NOMO-1 treated with dmso at 0.1 percent for 144 hours (cell line): Measurements from ENCODE around the gene ZBTB7A.

ENCODE experiments used
- DNase-seq: peaks from one replicate; lab custom pipeline; 2025; ENCODE audit not compliant: unreplicated experiment; lab: John Stamatoyannopoulos, UW

Gene ZBTB7A

DNA sequence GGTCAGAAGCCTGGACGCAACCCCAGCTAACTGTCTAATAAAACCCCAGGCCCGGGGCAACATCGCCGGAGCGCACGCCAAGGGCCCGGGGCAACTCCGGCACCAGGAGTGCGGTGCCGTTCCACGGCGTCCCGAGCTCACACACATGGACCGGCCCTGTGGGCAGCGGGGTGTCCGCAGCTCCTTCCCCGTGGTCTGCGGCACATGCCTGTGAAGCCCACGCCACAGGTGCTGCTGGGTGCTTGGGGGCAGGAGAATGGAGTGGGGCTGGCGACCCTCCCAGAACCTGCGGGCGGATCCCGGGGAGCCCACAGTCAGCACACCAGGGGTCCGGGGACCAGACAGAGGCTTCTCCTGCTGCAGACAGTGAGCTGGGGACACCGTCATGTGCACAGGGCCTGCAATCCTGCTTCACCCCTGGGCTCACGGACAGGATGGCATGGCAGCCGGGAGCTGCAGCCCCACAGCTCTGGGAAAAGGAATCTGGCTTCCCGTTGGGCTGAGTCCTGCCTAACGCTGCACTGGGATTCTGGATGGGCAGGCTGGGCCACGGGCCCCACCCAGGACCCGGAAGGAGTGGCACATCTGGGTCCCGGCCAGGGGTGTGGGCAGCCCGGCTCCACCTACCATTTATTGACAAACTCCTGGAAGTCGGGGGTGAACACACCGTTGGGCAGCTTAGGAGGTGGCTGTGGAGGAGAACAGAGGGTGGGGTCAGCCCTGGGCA lies 28.2 kb upstream of the ZBTB7A start:
- DNase-seq, result no peak

DNA sequence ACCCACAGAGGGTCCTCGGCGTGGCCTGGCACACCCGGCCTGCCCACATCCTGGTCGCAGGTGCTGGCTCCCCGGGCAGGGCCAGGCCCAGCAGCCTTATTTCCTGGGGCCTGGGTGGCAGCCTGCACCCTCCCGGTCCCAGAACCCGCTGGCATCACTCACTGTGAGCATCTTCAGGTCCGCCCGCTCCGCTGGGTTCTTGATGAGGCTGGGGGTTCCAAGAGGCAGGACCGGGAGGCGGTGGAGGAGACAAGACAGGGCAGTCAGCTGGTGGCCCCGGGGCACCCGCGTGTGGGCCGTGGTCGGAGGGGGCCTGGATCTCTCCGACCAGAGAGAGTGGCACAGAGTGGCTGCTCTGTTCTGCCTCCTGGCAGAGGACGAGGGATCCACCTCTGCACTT lies 27.6 kb upstream of the ZBTB7A start:
- DNase-seq, result no peak

DNA sequence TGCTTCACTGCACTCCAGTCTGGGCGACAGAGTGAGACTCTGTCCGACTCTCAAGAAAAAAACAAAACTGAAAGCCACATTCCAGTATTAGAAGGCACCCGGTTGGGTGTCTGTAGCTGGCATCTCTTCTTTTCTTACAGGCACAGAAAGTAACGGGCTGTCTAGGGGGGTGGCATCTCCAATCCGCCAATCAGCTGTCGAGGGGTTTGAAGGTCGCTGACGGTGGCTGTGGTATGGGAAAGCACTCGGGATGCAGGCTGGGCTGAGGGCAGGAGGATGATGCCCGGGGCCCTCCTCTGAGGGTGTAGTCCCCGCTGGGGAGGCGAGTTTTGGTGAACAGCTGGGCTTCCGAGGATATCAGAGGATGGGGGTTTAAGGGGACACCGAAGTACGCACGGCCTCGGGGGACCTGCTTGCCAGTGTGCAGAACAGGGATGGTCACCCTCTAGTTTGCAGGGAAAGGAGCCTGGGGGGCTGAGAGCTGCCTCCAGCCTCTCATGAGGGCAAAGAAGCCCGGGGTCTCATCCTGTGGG lies 27.0 kb upstream of the ZBTB7A start:
- DNase-seq, result no peak

DNA sequence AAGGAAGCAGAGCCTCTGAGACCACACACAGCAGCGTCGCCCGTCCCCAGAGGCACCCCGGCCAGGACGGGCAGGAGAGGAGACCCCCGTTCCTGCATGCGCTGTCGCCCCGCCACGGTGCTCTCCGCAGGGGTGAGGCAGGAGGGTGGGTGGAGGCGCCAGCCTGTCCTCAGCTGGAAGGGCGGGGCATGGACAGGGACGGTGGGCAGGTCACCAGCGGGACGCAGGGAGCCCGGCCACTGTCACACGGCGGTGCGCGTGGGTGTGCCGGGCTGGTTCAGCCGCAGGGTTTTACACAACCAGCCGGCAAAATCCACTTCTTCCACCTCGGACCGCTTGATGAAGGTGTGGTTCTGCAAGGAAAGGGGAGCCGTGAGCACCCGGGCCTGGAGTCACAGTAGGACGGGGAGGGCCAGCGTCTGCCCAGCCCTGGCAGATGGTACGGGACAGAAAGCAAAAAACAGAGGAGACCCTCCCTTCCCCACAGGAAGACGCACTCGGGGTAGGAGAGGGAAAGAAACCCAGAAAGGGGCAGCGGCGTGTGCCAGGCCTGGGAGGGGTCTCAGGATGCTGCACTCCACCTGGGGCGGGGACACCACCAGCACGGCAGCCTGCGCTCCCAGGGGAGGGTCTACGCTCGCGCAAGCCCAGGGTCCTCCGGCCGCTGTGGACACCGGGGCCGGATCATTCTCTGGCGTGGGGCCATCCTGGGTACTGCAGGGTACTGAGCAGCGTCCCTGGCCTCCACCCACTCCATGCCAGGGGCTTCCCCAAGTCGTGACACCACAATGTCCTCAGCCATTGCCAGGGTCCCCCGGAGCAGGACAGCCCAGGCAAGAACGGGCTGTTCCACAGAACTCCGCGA lies 23.9 kb upstream of the ZBTB7A start:
- DNase-seq, result no peak

DNA sequence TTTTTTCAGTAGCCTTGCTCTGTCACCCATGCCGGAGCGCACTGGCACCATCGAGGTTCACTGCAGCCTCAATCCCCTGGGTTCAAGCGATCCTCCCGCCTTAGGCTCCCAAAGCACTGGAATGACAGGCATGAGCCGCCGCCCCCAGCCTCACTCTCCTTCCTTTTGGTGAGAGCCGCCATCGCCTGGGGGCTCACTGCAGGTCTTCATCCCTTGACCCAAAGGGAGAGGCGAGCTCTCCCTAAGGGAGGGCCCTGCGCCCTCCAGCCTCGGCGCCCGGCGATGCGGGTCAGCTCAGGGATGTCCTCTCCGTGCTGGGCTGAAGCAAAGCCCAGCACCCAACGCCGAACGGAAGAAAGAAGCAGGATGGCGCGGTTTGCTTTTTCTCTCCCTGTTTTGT lies 23.2 kb upstream of the ZBTB7A start:
- no peak for DNase-seq

DNA sequence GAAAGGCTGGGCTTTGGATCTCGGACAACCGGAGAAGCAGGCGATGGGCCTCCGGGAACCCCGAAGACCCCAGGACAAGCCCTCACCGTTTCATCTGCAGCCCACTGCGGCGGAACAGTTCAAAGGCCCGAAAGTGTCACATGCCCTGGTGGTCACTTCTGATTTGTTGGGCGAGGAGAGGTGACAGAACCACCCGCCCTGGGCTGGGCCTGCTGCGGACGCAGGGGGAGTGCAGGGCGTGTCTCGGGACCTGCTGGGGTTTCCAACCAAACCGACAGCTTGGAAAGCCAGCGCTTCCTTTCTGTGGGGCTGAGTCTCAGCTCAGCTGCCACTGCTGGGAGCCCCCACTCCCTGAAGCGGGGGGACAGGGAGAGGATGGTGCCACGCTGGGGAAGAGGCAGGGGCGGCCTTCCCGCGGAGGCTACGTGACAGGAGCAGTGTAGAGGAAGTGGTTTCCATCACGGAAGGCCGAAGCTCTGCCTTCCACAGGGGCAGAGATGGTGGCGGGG lies 22.8 kb upstream of the ZBTB7A start:
- no peak for DNase-seq

DNA sequence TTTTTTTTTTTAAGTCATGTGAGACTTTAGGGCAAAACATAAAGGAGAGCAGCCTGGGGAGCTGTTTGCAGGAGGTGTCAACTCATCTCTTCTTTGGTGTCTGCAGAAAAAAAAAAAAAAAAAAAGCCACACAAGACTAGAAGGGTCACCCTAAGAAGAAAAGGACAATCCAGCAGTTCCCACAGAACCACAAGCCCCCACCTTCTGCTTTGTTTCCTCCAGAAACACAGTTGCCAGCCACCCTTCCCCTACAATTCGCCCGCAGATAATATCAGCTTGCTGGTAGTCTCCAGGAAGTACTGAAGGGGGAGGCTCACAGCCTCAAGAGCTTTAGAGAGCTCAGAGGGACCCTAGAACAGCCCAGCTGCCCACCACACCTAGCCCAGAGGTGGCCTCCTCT lies 22.3 kb upstream of the ZBTB7A start:
- no peak for DNase-seq

DNA sequence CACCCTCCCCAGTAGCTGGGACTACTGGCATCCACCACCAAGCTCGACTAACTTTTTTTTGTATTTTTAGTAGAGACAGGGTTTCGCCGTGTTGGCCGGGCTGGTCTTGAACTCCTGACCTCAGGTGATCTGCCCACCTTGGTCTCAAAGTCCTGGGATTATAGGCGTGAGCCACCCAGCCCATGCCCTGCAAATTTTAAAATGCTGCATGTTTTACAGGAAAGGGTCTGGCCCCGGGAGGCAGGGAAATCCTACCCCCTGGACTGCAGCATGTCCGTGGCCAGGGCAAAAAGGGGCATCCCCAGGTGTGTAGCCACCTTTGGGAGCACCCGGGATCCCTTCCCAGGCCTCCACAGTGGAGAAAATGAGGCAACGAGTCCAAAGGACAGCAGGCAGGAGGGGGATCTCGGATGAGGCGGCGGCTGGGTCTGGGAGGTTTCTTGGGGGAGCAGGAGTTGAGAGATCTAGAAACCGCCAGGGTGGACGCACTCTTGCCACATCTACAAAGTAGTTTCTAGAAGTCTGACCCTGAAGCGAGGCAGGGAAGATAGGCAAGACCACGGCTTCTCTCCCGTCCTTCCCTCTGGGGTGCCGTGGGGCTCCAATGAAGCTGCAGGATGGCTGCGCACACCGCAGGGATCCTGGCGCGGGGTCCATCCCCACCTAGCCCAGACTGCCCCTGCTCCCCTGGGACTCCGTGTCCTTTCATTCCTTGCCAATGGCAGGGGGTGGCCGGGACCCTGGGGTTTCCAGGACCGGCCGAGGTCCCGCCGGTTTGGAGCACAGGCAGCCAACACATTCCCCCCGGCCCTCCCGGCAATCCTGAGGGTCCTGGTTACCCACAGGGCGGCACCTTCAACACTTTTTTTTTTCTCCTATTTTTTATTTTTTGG lies 21.3 kb upstream of the ZBTB7A start:
- DNase-seq, result no peak

DNA sequence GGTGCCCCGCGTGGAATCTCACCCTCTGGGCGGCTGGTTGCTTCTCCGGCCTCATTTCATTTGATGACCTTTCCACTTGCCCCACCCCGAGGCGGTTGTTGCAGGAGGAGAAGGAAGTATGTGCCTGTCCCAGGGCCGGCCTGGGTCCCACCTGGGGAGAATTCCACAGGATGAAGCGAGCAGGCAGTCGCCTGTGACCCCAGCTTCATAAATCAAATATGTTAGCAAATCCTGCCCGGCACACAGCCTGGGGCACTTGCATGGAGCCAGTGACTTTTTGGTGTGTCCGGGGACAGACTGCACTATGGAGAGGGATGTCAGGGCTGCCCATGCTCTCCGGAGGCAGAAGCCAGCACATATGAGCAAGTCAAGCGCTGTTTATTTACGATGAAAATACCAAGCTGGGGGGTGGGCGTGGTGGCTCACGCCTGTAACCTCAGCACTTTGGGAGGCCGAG lies 19.7 kb upstream of the ZBTB7A start:
- no peak for DNase-seq

DNA sequence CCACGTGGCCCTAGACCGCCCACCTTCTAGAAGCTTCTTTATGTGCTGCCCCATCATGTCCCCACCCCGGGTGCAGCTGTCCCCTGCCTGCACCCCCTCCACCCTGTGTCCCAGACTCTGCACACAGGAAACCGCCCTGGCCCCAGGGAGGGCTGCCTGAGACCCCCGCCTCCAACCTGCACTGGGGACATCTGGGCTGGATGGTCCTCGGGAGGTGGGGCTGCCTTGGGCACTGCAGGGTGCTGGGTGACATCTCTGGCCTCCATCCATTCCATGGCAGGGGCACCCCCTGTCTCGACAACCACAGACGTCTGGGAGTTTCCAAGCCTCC lies 17.8 kb upstream of the ZBTB7A start:
- no peak for DNase-seq

DNA sequence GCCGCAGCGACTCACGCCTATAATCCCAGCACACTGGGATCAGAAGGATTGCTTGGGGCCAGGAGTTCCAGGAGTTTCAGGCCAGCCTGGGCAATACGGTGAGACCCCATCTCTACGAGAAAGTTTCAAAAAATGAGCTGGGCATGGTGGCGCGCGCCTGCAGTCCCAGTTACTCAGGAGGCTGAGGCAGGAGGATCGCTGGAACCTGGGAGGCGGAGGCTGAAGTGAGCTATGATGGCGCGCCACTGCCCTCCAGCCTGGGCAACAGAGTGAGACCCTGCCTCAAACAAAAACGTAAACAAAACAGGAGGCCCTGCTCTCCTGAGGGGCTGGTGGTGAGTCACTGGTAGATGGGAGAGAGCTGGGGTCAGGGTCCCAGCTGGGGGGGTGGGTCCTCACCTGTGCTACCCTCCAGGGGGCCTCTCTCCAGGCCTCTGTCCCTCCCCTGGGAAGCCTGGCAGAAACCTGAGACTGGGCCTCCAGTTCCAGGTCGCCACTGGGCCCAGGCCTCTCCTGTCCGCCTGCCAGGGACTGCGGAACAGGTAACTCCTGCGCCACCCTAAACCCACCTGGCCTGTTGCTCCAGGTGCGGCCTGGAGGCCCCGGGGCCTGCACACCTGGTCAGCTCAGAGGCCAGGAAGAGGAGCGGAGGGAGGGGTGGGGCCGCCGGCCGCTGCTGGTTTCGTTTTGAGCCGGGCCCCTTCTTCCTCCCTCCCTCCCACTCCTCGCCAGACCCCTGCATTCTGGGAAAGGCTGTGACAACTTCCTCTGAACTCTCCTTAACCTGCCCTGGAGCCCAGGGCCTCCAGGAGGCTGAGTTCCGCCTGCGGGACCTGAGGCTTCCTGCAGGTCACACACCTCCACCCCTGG lies 17.2 kb upstream of the ZBTB7A start:
- no peak for DNase-seq

DNA sequence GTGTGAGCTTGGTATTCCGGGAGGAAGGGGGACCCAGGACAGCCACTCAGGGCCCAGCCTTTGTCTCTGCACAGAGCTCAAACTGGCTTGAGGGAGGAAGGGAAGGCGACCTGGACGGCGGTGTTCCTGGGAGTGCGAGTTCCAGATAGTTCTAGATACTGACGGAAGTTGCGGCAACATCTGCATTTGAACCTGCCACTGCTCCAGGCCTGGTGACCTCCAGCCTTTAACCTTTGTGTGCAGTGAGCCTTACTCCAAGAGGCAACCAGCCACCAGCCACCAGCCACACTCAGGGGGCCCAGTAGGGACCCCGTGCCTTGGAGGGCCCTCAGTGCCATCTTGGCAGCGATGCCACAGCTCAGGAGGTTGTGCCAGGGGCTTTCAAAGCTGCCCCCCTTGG lies 15.5 kb upstream of the ZBTB7A start:
- DNase-seq, result no peak

DNA sequence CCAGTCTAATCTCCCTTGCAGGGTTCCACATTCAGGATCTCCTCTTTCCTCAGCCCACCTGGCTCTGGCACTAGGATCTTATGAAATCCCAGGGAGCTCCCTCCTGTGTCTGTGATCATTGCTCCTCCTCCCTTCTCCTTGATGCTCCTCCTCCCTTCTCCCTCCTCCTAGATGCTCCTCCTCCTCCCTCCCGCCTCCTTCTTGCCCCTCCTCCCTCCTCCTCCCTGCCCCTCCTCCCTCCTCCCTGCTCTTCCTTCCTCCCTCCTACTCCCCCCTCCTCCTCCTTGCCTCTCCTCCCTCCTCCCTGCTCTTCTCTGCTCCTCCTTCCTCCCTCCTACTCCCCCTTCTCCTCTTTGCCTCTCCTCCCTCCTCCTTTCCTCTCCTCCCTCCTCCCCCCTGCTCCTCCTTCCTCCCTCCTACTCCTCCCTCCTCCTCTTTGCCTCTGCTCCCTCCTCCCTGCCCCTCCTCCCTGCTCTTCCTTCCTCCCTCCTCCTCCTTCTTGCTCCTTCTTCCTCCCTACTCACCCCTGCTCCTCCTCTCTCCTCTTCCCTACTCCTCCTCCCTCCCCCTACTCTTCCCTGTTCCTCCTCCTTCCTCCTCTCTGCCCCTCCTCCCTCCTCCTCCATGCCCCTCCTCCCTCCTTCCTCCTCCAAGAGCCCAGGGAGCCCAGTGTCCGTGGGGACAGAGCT lies 14.9 kb upstream of the ZBTB7A start:
- DNase-seq, result no peak

DNA sequence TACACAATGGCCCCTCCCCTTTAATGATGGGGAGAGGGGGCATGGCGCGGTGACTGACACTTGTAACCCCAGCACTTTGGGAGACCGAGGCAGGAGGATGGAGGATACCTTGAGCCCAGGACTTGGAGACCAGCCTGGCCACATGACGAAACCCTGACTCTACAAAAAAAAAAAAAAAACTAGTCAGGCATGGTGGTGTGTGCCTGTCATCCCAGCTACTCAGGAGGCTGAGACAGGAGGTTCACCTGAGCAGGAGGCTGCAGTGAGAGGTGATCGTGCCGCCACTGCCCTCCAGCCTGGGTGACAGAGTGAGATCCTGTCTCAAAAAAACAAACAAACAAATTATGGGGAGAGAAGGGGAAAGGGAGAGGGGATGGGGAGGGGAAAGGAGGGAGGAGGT lies 13.8 kb upstream of the ZBTB7A start:
- no peak for DNase-seq

DNA sequence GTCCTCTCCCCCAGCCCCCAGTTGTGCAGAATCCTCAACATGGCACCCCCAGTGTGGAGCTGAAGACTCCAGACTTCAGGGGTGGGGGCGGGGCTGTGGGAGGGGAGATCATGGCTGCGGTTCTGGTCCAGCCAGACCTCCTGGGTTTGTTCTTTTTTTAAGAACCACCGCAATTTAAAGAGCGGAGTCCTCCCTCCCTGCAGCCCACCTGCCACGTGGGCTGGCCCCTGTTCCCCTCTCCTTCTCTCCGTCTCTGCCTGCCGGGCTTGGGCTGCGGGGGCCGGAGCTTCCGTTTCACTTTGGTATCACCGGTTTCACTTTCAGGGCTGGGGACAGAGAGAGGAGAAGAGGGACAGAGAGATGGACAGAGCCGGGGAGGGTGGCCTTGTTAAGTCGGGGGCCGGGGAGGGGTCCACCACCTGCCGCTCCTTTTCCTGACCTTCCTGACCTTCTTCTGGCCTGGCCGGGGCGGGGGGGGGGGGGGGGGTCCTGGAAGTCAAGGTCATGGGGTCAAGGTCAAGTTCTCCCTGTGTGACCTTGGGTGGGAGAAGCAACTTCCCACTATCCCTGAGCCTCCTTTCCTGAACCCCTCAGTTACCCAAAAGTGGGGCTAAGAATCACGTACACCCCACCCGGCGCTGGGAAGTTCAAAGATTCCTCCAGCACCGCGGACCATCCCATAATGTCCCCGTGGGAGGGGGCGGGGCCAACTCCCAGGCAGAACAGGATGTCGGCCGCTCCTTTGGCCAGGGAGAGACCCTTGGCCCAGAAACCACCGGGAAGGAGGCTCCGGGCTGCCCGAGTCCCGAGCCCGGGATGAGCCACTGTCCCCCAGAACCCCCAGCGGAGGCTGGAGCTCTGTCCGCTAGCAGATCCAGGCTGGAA lies 11.3 kb upstream of the ZBTB7A start:
- DNase-seq, result peak; percentile 38

DNA sequence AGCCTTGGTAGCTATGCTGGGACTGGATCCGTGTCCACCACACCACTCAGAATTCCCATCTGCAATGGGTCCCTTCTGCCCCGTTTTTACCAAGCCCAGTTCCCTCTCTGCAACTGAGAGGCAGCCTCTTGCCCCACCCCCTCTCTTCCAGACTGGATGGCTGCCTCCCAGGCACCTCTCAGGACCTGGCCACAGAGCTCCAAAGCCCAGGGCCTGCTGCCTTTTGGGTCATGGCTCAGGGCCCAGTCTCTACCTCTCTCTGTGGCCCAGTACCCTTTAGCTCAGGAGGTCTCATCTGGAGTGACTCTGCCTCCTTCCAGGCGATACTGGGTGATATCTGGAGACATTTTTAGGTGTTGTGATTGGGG lies 10.3 kb upstream of the ZBTB7A start:
- DNase-seq, result no peak

DNA sequence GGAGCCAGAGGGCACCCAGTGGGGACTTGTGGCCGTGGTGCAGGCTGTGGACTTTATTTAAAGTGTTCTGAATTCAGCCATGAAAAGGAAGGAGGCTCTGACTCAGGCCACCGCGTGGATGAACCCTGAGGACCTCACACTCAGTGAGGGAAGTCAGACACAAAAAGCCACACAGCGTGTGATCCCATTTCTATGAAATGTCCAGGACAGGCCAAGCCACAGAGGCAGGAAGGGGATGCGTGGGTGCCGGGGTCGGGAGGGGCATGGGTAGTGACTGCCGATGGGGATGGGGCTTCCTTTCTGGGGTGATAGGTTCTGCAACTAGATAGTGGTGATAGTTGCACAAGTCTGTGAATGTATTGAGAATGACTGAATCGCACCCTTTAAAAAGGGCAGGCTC lies 8.7 kb upstream of the ZBTB7A start:
- no peak for DNase-seq

DNA sequence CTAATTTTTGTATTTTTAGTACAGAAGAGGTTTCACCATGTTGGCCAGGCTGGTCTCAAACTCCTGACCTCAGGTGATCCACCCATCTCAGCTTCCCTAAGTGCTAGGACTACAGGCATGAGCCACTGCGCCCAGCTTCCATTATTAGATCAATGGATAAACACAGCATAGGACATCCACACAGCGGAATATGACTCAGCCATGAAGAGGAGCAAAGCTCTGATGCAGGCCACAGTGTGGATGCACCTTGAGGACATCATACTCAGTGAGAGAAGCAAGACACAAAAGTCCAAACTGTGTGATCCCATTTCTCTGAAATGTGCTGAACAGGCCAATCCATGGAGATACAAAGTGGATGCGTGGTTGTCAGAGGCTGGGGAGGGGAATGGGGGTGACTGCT lies 4.9 kb upstream of the ZBTB7A start:
- no peak for DNase-seq
